Mesendoderm (in vitro differentiated cells): ENCODE measurements around the gene PCDHB16.
"Not testable (repeated sequence)": the region's sequence is repeated elsewhere in the genome, so short reads cannot be mapped to it uniquely, and the experiment has no call there.

Experiments
- DNase-seq: peaks from one replicate; pipeline ENCODE4 v3.0.0; 2013
- H2AK5ac ChIP-seq: 2 replicates; pipeline ENCODE4 v1.6.1; 2013; ENCODE audit warnings: low read length, inconsistent platforms
- H2BK120ac ChIP-seq: 2 replicates; pipeline ENCODE4 v1.6.1; 2013; ENCODE audit warnings: low read depth, mild to moderate bottlenecking, low read length, moderate library complexity, mixed read lengths
- H2BK15ac ChIP-seq: replicated peaks from 2 replicates; pipeline ENCODE4 v1.6.1; 2013; ENCODE audit warnings: low read depth, mild to moderate bottlenecking, moderate library complexity
- H2BK5ac ChIP-seq: 2 replicates; pipeline ENCODE4 v1.6.1; 2013; ENCODE audit warnings: low read length, inconsistent platforms
- H3K18ac ChIP-seq: 2 replicates; pipeline ENCODE4 v1.6.1; 2013; ENCODE audit warnings: mild to moderate bottlenecking, low read length, mixed read lengths
- H3K23ac ChIP-seq: one replicate; pipeline ENCODE4 v1.6.1; 2013; ENCODE audit warnings: low read length
- H3K27ac ChIP-seq: 2 replicates; pipeline ENCODE4 v1.5.1; 2013; ENCODE audit warnings: low read depth, mild to moderate bottlenecking, inconsistent platforms, low read length, moderate library complexity
- H3K27me3 ChIP-seq: 2 replicates; pipeline ENCODE4 v1.6.1; 2013; ENCODE audit warnings: low read length, control low read depth, mild to moderate bottlenecking, inconsistent platforms; ENCODE audit not compliant: insufficient read depth, poor library complexity
- H3K36me3 ChIP-seq: 2 replicates; pipeline ENCODE4 v1.6.1; 2013; ENCODE audit warnings: low read length, inconsistent platforms; ENCODE audit not compliant: control insufficient read depth, insufficient read depth
- H3K4ac ChIP-seq: one replicate; pipeline ENCODE4 v1.6.1; 2013; ENCODE audit warnings: low read depth, mild to moderate bottlenecking, low read length, moderate library complexity
- H3K4me1 ChIP-seq: 2 replicates; pipeline ENCODE4 v1.6.1; 2013; ENCODE audit warnings: low read depth, low read length, inconsistent platforms; ENCODE audit not compliant: control insufficient read depth
- H3K4me2 ChIP-seq: 2 replicates; pipeline ENCODE4 v1.6.1; 2013; ENCODE audit warnings: low read length
- H3K4me3 ChIP-seq: 2 replicates; pipeline ENCODE4 v1.5.1; 2013; ENCODE audit warnings: mild to moderate bottlenecking, low read length
- H3K56ac ChIP-seq: one replicate; pipeline ENCODE4 v1.6.1; 2013; ENCODE audit warnings: low read length
- H3K79me1 ChIP-seq: 2 replicates; pipeline ENCODE4 v1.6.1; 2013; ENCODE audit warnings: low read length, inconsistent platforms
- H3K79me2 ChIP-seq: 2 replicates; pipeline ENCODE4 v1.6.1; 2013; ENCODE audit warnings: mild to moderate bottlenecking, low read length; ENCODE audit not compliant: control insufficient read depth, insufficient read depth
- H3K9ac ChIP-seq: 2 replicates; pipeline ENCODE4 v1.6.1; 2013; ENCODE audit warnings: low read length, inconsistent platforms
- H4K5ac ChIP-seq: one replicate; pipeline ENCODE4 v1.6.1; 2013; ENCODE audit warnings: low read length
- H4K8ac ChIP-seq: one replicate; pipeline ENCODE4 v1.6.1; 2013; ENCODE audit warnings: low read depth, mild to moderate bottlenecking, control low read depth, low read length, moderate library complexity
- WGBS: extraction: QIAGEN DNeasy Blood & Tissue Kit; methylation state at CpG from one replicate; pipeline ENCODE4 v1.1.7; 2013; ENCODE audit warnings: low lambda C conversion rate, missing lambda C conversion rate; ENCODE audit not compliant: insufficient coverage; ENCODE audit errors: extremely low coverage; 5-methylcytosine and 5-hydroxymethylcytosine counted together

Gene PCDHB16

DNA sequence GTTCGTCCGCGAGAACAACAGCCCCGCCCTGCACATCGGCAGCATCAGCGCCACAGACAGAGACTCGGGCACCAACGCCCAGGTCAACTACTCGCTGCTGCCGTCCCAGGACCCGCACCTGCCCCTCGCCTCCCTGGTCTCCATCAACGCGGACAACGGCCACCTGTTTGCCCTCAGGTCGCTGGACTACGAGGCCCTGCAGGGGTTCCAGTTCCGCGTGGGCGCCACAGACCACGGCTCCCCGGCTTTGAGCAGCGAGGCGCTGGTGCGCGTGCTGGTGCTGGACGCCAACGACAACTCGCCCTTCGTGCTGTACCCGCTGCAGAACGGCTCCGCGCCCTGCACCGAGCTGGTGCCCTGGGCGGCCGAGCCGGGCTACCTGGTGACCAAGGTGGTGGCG lies 28.1 kb downstream of the PCDHB16 start:
- H3K23ac ChIP-seq, H4K8ac ChIP-seq, H3K4me3 ChIP-seq, H4K5ac ChIP-seq, H3K36me3 ChIP-seq, H3K18ac ChIP-seq, H3K27me3 ChIP-seq, H2BK120ac ChIP-seq, H3K4ac ChIP-seq, H2BK15ac ChIP-seq, H3K9ac ChIP-seq, H3K4me2 ChIP-seq, H2AK5ac ChIP-seq, H3K79me2 ChIP-seq, H3K4me1 ChIP-seq, H3K27ac ChIP-seq, H3K79me1 ChIP-seq, DNase-seq, H3K56ac ChIP-seq, H2BK5ac ChIP-seq: not testable (repeated sequence)
- no CpG with 5 or more reads among the region's 39 CpGs for WGBS

DNA sequence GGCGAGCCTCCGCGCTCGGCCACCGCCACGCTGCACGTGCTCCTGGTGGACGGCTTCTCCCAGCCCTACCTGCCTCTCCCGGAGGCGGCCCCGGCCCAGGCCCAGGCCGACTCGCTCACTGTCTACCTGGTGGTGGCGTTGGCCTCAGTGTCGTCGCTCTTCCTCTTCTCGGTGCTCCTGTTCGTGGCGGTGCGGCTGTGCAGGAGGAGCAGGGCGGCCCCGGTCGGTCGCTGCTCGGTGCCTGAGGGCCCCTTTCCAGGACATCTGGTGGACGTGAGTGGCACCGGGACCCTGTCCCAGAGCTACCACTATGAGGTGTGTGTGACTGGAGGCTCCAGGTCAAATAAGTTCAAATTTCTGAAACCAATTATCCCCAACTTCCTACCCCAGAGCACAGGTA lies 28.7 kb downstream of the PCDHB16 start:
- H4K8ac ChIP-seq, DNase-seq, H3K18ac ChIP-seq, H3K4me3 ChIP-seq, H3K56ac ChIP-seq, H3K9ac ChIP-seq, H4K5ac ChIP-seq, H3K79me1 ChIP-seq, H2BK5ac ChIP-seq, H3K4me2 ChIP-seq, H2AK5ac ChIP-seq, H3K27me3 ChIP-seq, H3K23ac ChIP-seq, H3K36me3 ChIP-seq, H3K4me1 ChIP-seq, H3K79me2 ChIP-seq, H2BK15ac ChIP-seq, H3K4ac ChIP-seq, H2BK120ac ChIP-seq, H3K27ac ChIP-seq: not testable (repeated sequence)
- WGBS: no CpG with 5 or more reads among the region's 27 CpGs

- not testable (repeated sequence) for H3K79me2 ChIP-seq, H2BK120ac ChIP-seq, H3K79me1 ChIP-seq, H2BK5ac ChIP-seq, H4K5ac ChIP-seq, H3K27ac ChIP-seq, H4K8ac ChIP-seq, H3K4me3 ChIP-seq, H3K27me3 ChIP-seq, H3K4ac ChIP-seq, H2BK15ac ChIP-seq, H2AK5ac ChIP-seq, H3K4me1 ChIP-seq, H3K4me2 ChIP-seq, H3K36me3 ChIP-seq, H3K23ac ChIP-seq, H3K9ac ChIP-seq, H3K56ac ChIP-seq
- WGBS: no CpG with 5 or more reads among the region's 18 CpGs
- H3K18ac ChIP-seq: peak within 1 kb of the TSS; percentile 7
- peak; percentile 76 for DNase-seq
Observed at GRCh38 chr5:141213656-141214339, 31.6 kb downstream of the PCDHB16 start, which contains the start of gene PCDHB13. TSS of gene PCDHB13 (plus strand) at chr5:141213919. CDS start at chr5:141214124, 205 bp downstream.

DNA sequence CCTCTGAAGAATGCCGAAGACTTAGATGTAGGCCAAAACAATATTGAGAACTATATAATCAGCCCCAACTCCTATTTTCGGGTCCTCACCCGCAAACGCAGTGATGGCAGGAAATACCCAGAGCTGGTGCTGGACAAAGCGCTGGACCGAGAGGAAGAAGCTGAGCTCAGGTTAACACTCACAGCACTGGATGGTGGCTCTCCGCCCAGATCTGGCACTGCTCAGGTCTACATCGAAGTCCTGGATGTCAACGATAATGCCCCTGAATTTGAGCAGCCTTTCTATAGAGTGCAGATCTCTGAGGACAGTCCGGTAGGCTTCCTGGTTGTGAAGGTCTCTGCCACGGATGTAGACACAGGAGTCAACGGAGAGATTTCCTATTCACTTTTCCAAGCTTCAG lies 32.4 kb downstream of the PCDHB16 start:
- H2BK5ac ChIP-seq, DNase-seq, H3K4me1 ChIP-seq, H2BK120ac ChIP-seq, H3K27ac ChIP-seq, H3K4me2 ChIP-seq, H3K4ac ChIP-seq, H2AK5ac ChIP-seq, H3K79me1 ChIP-seq, H3K23ac ChIP-seq, H4K5ac ChIP-seq, H3K36me3 ChIP-seq, H2BK15ac ChIP-seq, H3K9ac ChIP-seq, H3K79me2 ChIP-seq, H4K8ac ChIP-seq, H3K56ac ChIP-seq, H3K27me3 ChIP-seq, H3K4me3 ChIP-seq: not testable (repeated sequence)
- no CpG with 5 or more reads among the region's 12 CpGs for WGBS
- peak overlapping the region; percentile 7 for H3K18ac ChIP-seq

- H2BK120ac ChIP-seq, H4K8ac ChIP-seq, H3K79me1 ChIP-seq, H3K27me3 ChIP-seq, H3K9ac ChIP-seq, H3K23ac ChIP-seq, H2BK15ac ChIP-seq, DNase-seq, H3K18ac ChIP-seq, H3K79me2 ChIP-seq, H3K36me3 ChIP-seq, H3K27ac ChIP-seq, H2BK5ac ChIP-seq, H3K4me2 ChIP-seq, H3K4me1 ChIP-seq, H3K4me3 ChIP-seq, H3K4ac ChIP-seq, H4K5ac ChIP-seq, H2AK5ac ChIP-seq, H3K56ac ChIP-seq: not testable (repeated sequence)
- no CpG with 5 or more reads among the region's 40 CpGs for WGBS
Observed at GRCh38 chr5:141215504-141215903, 33.3 kb downstream of the PCDHB16 start.

- WGBS: no CpG with 5 or more reads among the region's 26 CpGs
- H3K9ac ChIP-seq, H2BK15ac ChIP-seq, H3K4me1 ChIP-seq, H3K36me3 ChIP-seq, H3K4me2 ChIP-seq, H3K18ac ChIP-seq, H3K27ac ChIP-seq, H3K79me1 ChIP-seq, H3K4me3 ChIP-seq, H4K5ac ChIP-seq, DNase-seq, H2BK5ac ChIP-seq, H3K79me2 ChIP-seq, H3K56ac ChIP-seq, H2BK120ac ChIP-seq, H3K23ac ChIP-seq, H3K4ac ChIP-seq, H3K27me3 ChIP-seq, H4K8ac ChIP-seq, H2AK5ac ChIP-seq: not testable (repeated sequence)
Observed at GRCh38 chr5:141216035-141216434, 33.8 kb downstream of the PCDHB16 start.
